ENCODE data around the gene USP46. TPM values are rescaled to one million over a fixed set of nuclear protein-coding genes. Genes with fewer than 3 reads are reported as not detected.

USP46 gene
- total and polyA plus RNA-seq, 2 of the 8 experiments (the other 6 are each of a cell fraction or from before 2014, with no cell fraction given), result 10.6 to 62.4 TPM

GRCh38 chr4:52635130-52635529 is 24.0 kb downstream of the USP46 start (continued):
- TF ChIP-seq CHD7 (IDR thresholded peaks at IDR 0.05; ENCODE audit: insufficient replicate concordance, low read length) (no peak), CHD2 (IDR thresholded peaks at IDR 0.05; ENCODE audit: low read length) (no peak)
